Measurements from ENCODE around the gene ADPRH.

The ADPRH gene

DNA sequence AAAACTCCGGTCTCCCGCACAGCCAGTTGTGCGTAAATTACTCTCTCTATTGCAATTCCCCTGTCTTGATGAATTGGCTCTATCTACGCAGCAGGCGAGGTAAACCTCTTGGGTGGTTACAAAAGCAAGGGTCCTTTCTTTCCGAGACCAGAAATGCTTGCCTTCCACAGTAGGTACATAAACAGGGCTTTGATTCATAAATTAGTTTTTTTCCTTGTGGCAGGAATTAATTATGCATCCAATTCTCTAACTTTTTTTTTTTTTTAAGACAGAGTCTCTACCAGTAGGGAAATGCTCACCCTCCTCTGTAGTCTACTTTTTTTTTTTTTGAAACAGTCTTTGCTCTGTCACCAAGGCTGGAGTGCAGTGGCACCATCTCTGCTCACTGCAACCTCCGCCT, 36.1 kb upstream of the ADPRH start:
- Histone ChIP-seq H3K9me2 (replicated peaks; ENCODE audit: low read depth, low read length) (no peaks in the 10 kb centered on the region), H3F3A (ENCODE audit: low read depth) (no peaks in the 10 kb centered on the region), H4K20me1 (ENCODE audit: insufficient read depth, low read length, poor library complexity, severe bottlenecking) (no peaks in the 10 kb centered on the region), H3K27me3 (ENCODE audit: insufficient read depth, low read length, poor library complexity, severe bottlenecking) (no peaks in the 10 kb centered on the region), H3K9me3 (ENCODE audit: insufficient read depth, low read depth, low read length) (no peaks in the 10 kb centered on the region), H3K4me1 (ENCODE audit: insufficient read depth, low read length, poor library complexity, severe bottlenecking) (no peaks in the 10 kb centered on the region), H3K36me3 (ENCODE audit: insufficient read depth, low read length) (no peaks in the 10 kb centered on the region), H3K4me3 (ENCODE audit: low read length, poor library complexity, severe bottlenecking) (no peak overlapping the region), H3K9ac (ENCODE audit: low read depth, low read length, poor library complexity, severe bottlenecking) (no peak overlapping the region), H3K4me2 (ENCODE audit: low read depth, low read length, poor library complexity, severe bottlenecking) (no peak overlapping the region), H2AFZ (ENCODE audit: low read length) (no peak overlapping the region), H3K79me2 (ENCODE audit: insufficient read depth, low read length) (no peaks in the 10 kb centered on the region)
- TF ChIP-seq, protein P1, sequence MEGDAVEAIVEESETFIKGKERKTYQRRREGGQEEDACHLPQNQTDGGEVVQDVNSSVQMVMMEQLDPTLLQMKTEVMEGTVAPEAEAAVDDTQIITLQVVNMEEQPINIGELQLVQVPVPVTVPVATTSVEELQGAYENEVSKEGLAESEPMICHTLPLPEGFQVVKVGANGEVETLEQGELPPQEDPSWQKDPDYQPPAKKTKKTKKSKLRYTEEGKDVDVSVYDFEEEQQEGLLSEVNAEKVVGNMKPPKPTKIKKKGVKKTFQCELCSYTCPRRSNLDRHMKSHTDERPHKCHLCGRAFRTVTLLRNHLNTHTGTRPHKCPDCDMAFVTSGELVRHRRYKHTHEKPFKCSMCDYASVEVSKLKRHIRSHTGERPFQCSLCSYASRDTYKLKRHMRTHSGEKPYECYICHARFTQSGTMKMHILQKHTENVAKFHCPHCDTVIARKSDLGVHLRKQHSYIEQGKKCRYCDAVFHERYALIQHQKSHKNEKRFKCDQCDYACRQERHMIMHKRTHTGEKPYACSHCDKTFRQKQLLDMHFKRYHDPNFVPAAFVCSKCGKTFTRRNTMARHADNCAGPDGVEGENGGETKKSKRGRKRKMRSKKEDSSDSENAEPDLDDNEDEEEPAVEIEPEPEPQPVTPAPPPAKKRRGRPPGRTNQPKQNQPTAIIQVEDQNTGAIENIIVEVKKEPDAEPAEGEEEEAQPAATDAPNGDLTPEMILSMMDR (conservative IDR thresholded peaks at IDR 0.05; ENCODE audit: low read length), result no peak
- no peak for TF ChIP-seq EZH2phosphoT487 (IDR thresholded peaks at IDR 0.05; ENCODE audit: borderline replicate concordance)

DNA sequence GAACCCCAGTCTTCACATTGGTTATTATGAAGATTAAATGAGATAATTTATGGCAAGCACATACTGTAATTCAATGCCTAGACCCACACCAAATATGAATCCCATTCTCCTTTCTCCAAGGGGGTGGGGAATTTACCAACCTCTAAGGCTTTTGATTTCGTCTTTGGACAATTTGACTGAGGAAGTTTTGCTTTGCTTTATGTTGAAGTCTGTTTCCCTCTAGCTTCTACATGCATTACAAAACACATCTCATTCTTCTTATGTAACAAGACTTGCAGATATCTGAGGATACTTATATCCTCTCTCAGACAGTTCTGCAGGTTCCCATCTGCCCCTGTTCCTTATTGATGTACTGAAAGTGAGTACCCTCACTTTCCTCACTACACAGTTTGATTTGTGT, 32.1 kb upstream of the ADPRH start:
- Histone ChIP-seq H3K4me1 (ENCODE audit: insufficient read depth, low read length, poor library complexity, severe bottlenecking) (no peaks in the 10 kb centered on the region), H3K79me2 (ENCODE audit: insufficient read depth, low read length) (no peaks in the 10 kb centered on the region), H3K4me2 (ENCODE audit: low read depth, low read length, poor library complexity, severe bottlenecking) (no peak overlapping the region), H3K27me3 (ENCODE audit: insufficient read depth, low read length, poor library complexity, severe bottlenecking) (no peaks in the 10 kb centered on the region), H4K20me1 (ENCODE audit: insufficient read depth, low read length, poor library complexity, severe bottlenecking) (no peaks in the 10 kb centered on the region), H3K9ac (ENCODE audit: low read depth, low read length, poor library complexity, severe bottlenecking) (no peak overlapping the region), H3K9me3 (ENCODE audit: insufficient read depth, low read depth, low read length) (no peaks in the 10 kb centered on the region), H2AFZ (ENCODE audit: low read length) (no peak overlapping the region), H3K4me3 (ENCODE audit: low read length, poor library complexity, severe bottlenecking) (no peak overlapping the region), H3K9me2 (replicated peaks; ENCODE audit: low read depth, low read length) (no peaks in the 10 kb centered on the region), H3F3A (ENCODE audit: low read depth) (no peaks in the 10 kb centered on the region), H3K36me3 (ENCODE audit: insufficient read depth, low read length) (no peaks in the 10 kb centered on the region)
- no peak for TF ChIP-seq EZH2phosphoT487 (IDR thresholded peaks at IDR 0.05; ENCODE audit: borderline replicate concordance)
- TF ChIP-seq, protein P1 (conservative IDR thresholded peaks at IDR 0.05; ENCODE audit: low read length), result no peak

- no peaks in the 10 kb centered on the region for H3K27me3 ChIP-seq (ENCODE audit: insufficient read depth, low read length, poor library complexity, severe bottlenecking)
- H3K79me2 ChIP-seq (ENCODE audit: insufficient read depth, low read length), result no peaks in the 10 kb centered on the region
- no peaks in the 10 kb centered on the region for H4K20me1 ChIP-seq (ENCODE audit: insufficient read depth, low read length, poor library complexity, severe bottlenecking)
- H3F3A ChIP-seq (ENCODE audit: low read depth), result no peaks in the 10 kb centered on the region
- no peaks in the 10 kb centered on the region for H3K4me1 ChIP-seq (ENCODE audit: insufficient read depth, low read length, poor library complexity, severe bottlenecking)
- no peak overlapping the region for H3K4me2 ChIP-seq (ENCODE audit: low read depth, low read length, poor library complexity, severe bottlenecking)
- TF ChIP-seq EZH2phosphoT487 (IDR thresholded peaks at IDR 0.05; ENCODE audit: borderline replicate concordance), result no peak
- TF ChIP-seq, protein P1 (conservative IDR thresholded peaks at IDR 0.05; ENCODE audit: low read length), result no peak
- H3K9ac ChIP-seq (ENCODE audit: low read depth, low read length, poor library complexity, severe bottlenecking), result no peak overlapping the region
- H3K9me2 ChIP-seq (replicated peaks; ENCODE audit: low read depth, low read length), result no peaks in the 10 kb centered on the region
- no peak overlapping the region for H2AFZ ChIP-seq (ENCODE audit: low read length)
- no peak overlapping the region for H3K4me3 ChIP-seq (ENCODE audit: low read length, poor library complexity, severe bottlenecking)
- no peaks in the 10 kb centered on the region for H3K36me3 ChIP-seq (ENCODE audit: insufficient read depth, low read length)
- no peaks in the 10 kb centered on the region for H3K9me3 ChIP-seq (ENCODE audit: insufficient read depth, low read depth, low read length)
These were observed 31.0 kb upstream of the ADPRH start for GRCh38 chr3:119548341-119548740.

All from Loucy (cell line).